ENCODE measurements around the gene FBXL14.

FBXL14 gene

GRCh38 chr12:1533602-1534304 is 60.6 kb downstream of the FBXL14 start:
- DNase-seq (ENCODE audit: insufficient read length, low spot score), result no peak
- FAIRE-seq, result no peak
- no peak for TF ChIP-seq POLR2A (IDR thresholded peaks at IDR 0.05; ENCODE audit: low read depth, low read length)

GRCh38 chr12:1533205-1533601 is 61.2 kb downstream of the FBXL14 start:
- FAIRE-seq, result no peak
- no peak for TF ChIP-seq POLR2A (IDR thresholded peaks at IDR 0.05; ENCODE audit: low read depth, low read length)
- DNase-seq (ENCODE audit: insufficient read length, low spot score), result no peak

- TF ChIP-seq POLR2A (IDR thresholded peaks at IDR 0.05; ENCODE audit: low read depth, low read length), result no peak
Measured at GRCh38 chr12:1532375-1533165, 61.8 kb downstream of the FBXL14 start.

GRCh38 chr12:1531654-1532374 is 62.6 kb downstream of the FBXL14 start:
- no peak for FAIRE-seq
- no peak for DNase-seq (ENCODE audit: insufficient read length, low spot score)
- TF ChIP-seq POLR2A (IDR thresholded peaks at IDR 0.05; ENCODE audit: low read depth, low read length), result no peak

More at GRCh38 chr12:1532375-1533165, 61.8 kb downstream of the FBXL14 start:
- FAIRE-seq (no peak), DNase-seq (ENCODE audit: insufficient read length, low spot score) (no peak)

GRCh38 chr12:1531153-1531653 is 63.2 kb downstream of the FBXL14 start:
- TF ChIP-seq POLR2A (IDR thresholded peaks at IDR 0.05; ENCODE audit: low read depth, low read length), result no peak
- DNase-seq (ENCODE audit: insufficient read length, low spot score) (no peak), FAIRE-seq (no peak)

GRCh38 chr12:1530592-1531152 is 63.7 kb downstream of the FBXL14 start:
- FAIRE-seq (no peak), DNase-seq (ENCODE audit: insufficient read length, low spot score) (no peak)
- TF ChIP-seq POLR2A (IDR thresholded peaks at IDR 0.05; ENCODE audit: low read depth, low read length), result no peak

GRCh38 chr12:1529862-1530591 is 64.4 kb downstream of the FBXL14 start:
- DNase-seq (ENCODE audit: insufficient read length, low spot score), result no peak

GRCh38 chr12:1529228-1529861 is 65.0 kb downstream of the FBXL14 start:
- FAIRE-seq (no peak), DNase-seq (ENCODE audit: insufficient read length, low spot score) (no peak)
- no peak for TF ChIP-seq POLR2A (IDR thresholded peaks at IDR 0.05; ENCODE audit: low read depth, low read length)

More at GRCh38 chr12:1529862-1530591, 64.4 kb downstream of the FBXL14 start:
- peak; percentile 35; the same call in 1 of the 2 replicates for TF ChIP-seq POLR2A (IDR thresholded peaks at IDR 0.05; ENCODE audit: low read depth, low read length)
- no peak for FAIRE-seq

- TF ChIP-seq POLR2A (IDR thresholded peaks at IDR 0.05; ENCODE audit: low read depth, low read length), result no peak
- FAIRE-seq, result no peak
- DNase-seq (ENCODE audit: insufficient read length, low spot score), result no peak
Measured at GRCh38 chr12:1528791-1529190, 65.6 kb downstream of the FBXL14 start.

GRCh38 chr12:1527789-1528188 is 66.6 kb downstream of the FBXL14 start:
- TF ChIP-seq POLR2A (IDR thresholded peaks at IDR 0.05; ENCODE audit: low read depth, low read length), result no peak
- peak; percentile 89 for FAIRE-seq
- peak; percentile 90 for DNase-seq (ENCODE audit: insufficient read length, low spot score)

GRCh38 chr12:1525858-1526257 is 68.5 kb downstream of the FBXL14 start:
- no peak for TF ChIP-seq POLR2A (IDR thresholded peaks at IDR 0.05; ENCODE audit: low read depth, low read length)
- DNase-seq (ENCODE audit: insufficient read length, low spot score), result no peak
- no peak for FAIRE-seq

GRCh38 chr12:1523558-1524050 is 70.8 kb downstream of the FBXL14 start:
- FAIRE-seq (no peak), DNase-seq (ENCODE audit: insufficient read length, low spot score) (no peak)
- TF ChIP-seq POLR2A (IDR thresholded peaks at IDR 0.05; ENCODE audit: low read depth, low read length), result no peak

Data from H54 (cell line).